ENCODE results near the gene TAX1BP3. TPM values are rescaled to one million over a fixed set of nuclear protein-coding genes. Genes with fewer than 3 reads are reported as not detected.

The TAX1BP3 gene
- total RNA-seq, 2 experiments from 2014 or later, result 6.0 to 6.6 TPM

DNA sequence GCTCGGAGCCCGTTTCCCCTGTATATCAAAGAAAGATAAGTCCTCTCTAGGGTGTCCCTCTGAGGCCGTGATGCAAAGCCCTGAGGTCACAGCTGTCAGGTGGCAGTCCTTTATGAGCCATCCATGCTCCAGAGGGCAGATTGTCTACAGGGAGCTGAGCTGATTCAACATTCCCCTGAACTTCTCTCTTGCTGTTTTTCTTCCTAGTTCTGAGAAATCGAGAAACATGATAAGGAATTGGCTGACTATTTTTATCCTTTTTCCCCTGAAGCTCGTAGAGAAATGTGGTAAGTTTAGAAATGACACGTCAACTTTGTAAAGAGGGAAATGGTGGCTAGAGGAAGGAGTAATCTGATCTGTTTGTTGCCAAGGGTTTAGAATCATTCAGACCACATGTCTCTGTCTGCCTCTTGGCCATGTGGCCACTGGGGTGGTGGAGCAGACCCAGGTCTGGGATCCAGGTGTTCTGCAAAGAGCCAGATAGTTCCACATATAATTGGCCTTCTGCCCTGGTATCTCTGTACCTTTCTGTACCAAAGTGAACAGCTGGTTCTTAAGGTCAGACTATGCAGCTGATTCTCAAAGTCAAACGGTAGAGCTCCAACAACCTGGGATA is 28.3 kb downstream of the TAX1BP3 start:
- Histone ChIP-seq H3K36me3 (ENCODE audit: insufficient read depth, low read length) (no peaks in the 10 kb centered on the region), H3K9me3 (ENCODE audit: control insufficient read depth in 1 of 2, insufficient read depth in 1 of 2, low read length in 2 of 2) (no peaks in the 10 kb centered on the region), H3K4me3 (ENCODE audit: low read length) (no peak overlapping the region), H3K4me1 (ENCODE audit: insufficient read depth, low read length) (peaks cover 18% of the 10 kb centered on the region), H3K27ac (ENCODE audit: low read depth in 1 of 2, low read length in 2 of 2) (no peak overlapping the region), H3K27me3 (ENCODE audit: control insufficient read depth in 1 of 2, insufficient read depth in 2 of 2, low read length in 2 of 2) (no peaks in the 10 kb centered on the region)
- CTCF ChIA-PET, result no interaction called here
- peaks cover 15% of the 10 kb centered on the region for H3K36me3 Mint-ChIP-seq (ENCODE audit: low read depth)
- no peaks in the 10 kb centered on the region for H3K27me3 Mint-ChIP-seq
- peak overlapping the region; percentile 34 for H3K4me3 Mint-ChIP-seq
- intact Hi-C loops (cut with DNase I, micrococcal nuclease), result loop anchor here in 1 of 2 experiments (10.0 kb wide), 2 partner anchors 815 to 925 kb away; partner anchors contain the start of gene CLUH
- POLR2A ChIA-PET, result no interaction called here
- no peak for ATAC-seq (ENCODE audit: poor library complexity)
- H3K9me3 Mint-ChIP-seq, result no peaks in the 10 kb centered on the region
- H3K4me1 Mint-ChIP-seq (ENCODE audit: low read depth), result peaks cover 15% of the 10 kb centered on the region
- TF ChIP-seq, protein P1, sequence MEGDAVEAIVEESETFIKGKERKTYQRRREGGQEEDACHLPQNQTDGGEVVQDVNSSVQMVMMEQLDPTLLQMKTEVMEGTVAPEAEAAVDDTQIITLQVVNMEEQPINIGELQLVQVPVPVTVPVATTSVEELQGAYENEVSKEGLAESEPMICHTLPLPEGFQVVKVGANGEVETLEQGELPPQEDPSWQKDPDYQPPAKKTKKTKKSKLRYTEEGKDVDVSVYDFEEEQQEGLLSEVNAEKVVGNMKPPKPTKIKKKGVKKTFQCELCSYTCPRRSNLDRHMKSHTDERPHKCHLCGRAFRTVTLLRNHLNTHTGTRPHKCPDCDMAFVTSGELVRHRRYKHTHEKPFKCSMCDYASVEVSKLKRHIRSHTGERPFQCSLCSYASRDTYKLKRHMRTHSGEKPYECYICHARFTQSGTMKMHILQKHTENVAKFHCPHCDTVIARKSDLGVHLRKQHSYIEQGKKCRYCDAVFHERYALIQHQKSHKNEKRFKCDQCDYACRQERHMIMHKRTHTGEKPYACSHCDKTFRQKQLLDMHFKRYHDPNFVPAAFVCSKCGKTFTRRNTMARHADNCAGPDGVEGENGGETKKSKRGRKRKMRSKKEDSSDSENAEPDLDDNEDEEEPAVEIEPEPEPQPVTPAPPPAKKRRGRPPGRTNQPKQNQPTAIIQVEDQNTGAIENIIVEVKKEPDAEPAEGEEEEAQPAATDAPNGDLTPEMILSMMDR (IDR thresholded peaks at IDR 0.05), result no peak
- DNase-seq, result peak in 2 of 14 experiments; percentile 32 to 45
- H3K27ac Mint-ChIP-seq, result no peak overlapping the region

DNA sequence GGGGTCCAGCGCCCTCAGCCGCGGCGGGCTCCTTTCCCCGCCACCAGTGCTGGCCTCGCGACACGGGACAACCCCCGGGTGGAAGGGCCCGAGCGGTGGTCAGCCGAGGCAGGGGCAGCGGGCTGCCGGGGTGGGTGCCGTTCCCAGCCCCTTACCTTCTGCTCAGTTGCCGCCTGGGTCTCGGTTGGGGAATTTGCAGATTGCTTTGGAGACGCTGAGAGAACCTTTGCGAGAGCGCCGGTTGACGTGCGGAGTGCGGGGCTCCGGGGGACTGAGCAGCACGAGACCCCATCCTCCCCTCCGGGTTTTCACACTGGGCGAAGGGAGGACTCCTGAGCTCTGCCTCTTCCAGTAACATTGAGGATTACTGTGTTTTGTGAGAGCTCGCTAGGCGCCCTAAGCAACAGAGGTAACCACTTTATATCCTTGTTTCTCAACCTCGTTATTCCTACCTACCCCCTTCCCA is 31.4 kb downstream of the TAX1BP3 start:
- CTCF ChIA-PET, result interaction anchor here (1.0 to 1.2 kb wide), 3 partner anchors 46 to 209 kb away, joined by 3 to 6 read pairs (median 3); partner anchors contain the start of gene NCBP3
- Histone ChIP-seq H3K4me1 (ENCODE audit: insufficient read depth, low read length) (peaks cover 27% of the 10 kb centered on the region), H3K27ac (ENCODE audit: low read depth in 1 of 2, low read length in 2 of 2) (peak overlapping the region; percentile 93 to 99), H3K36me3 (ENCODE audit: insufficient read depth, low read length) (no peaks in the 10 kb centered on the region), H3K27me3 (ENCODE audit: control insufficient read depth in 1 of 2, insufficient read depth in 2 of 2, low read length in 2 of 2) (no peaks in the 10 kb centered on the region), H3K4me3 (ENCODE audit: low read length) (peak overlapping the region; percentile 80), H3K9me3 (ENCODE audit: control insufficient read depth in 1 of 2, insufficient read depth in 1 of 2, low read length in 2 of 2) (no peaks in the 10 kb centered on the region)
- Mint-ChIP-seq H3K9me3 (no peaks in the 10 kb centered on the region), H3K27me3 (no peaks in the 10 kb centered on the region), H3K36me3 (ENCODE audit: low read depth) (peaks cover 12% of the 10 kb centered on the region), H3K27ac (peak overlapping the region; percentile 99), H3K4me3 (peak overlapping the region; percentile 85), H3K4me1 (ENCODE audit: low read depth) (peaks cover 21% of the 10 kb centered on the region)
- TF ChIP-seq, protein P1 (IDR thresholded peaks at IDR 0.05), result no peak
- DNase-seq, result peak in 4 of 14 experiments; percentile 8 to 44 (median 10)
- ATAC-seq (ENCODE audit: poor library complexity), result no peak
- POLR2A ChIA-PET, result interaction anchor here (0.7 to 2.3 kb wide), 12 partner anchors 9 to 1306 kb away, joined by 3 to 17 read pairs (median 7); partner anchors contain the start of genes CYB5D2, EMC6, METTL16 and NCBP3
- intact Hi-C loops (cut with DNase I, micrococcal nuclease), result loop anchor here (1.0 to 10.0 kb wide), 4 partner anchors 31 to 922 kb away; partner anchors contain the start of genes EMC6 (in 2 of the 2), TAX1BP3 (in 2 of the 2), CLUH (in 1 of the 2) and NCBP3 (in 1 of the 2)

DNA sequence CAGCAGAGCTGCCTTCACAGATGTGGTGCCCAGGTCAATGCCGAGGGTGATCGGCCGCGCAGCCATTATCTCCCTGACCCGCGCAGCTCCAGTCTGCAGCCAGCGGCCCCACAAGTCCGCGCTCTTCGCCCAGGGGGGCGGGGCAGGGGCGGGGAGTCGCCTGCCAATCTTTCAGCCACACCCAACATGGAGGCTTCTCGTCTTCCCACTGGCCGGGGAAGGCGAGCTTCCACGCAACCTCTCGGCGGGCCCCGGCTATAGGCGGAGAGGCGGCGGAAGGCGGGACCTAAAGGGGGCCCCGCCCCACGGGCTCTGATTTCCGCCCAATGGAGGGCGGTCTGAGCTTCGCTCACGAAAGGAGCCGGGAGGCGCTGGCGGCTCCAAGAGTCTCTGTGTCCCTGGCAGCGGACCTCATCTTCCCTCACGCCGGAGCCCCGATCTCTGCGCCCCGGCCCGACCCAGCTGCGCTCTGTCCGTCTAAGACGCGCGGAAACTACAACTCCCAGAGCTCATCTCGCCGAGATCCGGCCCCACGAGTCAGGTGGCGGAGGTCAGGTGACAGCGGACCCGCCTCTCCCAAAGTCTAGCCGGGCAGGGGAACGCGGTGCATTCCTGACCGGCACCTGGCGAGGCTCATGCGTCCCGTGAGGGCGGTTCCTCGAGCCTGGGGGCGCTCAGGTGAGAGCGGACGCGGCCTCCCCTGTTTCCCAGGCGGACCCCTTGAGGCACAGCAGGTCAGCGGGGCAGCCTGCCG is 32.0 kb downstream of the TAX1BP3 start, which contains the start of the genes CTNS and SHPK:
Gene CTNS (plus strand): TSS at position 607 of the 754 bp plus-strand sequence. CDS start 3,447 bp downstream, outside the sequence.
Gene SHPK (minus strand): TSS at position 97 of the 754 bp plus-strand sequence. CDS start 31 bp downstream, at position 66.
- no peaks in the 10 kb centered on the region for H3K27me3 Mint-ChIP-seq
- peak within 1 kb of the TSS; percentile 80 for H3K4me3 ChIP-seq (ENCODE audit: low read length)
- TF ChIP-seq, protein P1 (IDR thresholded peaks at IDR 0.05), result no peak

More for the DNA sequence above, 32.0 kb downstream of the TAX1BP3 start, which contains the start of the genes CTNS and SHPK:
- no peaks in the 10 kb centered on the region for H3K9me3 Mint-ChIP-seq
- no peaks in the 10 kb centered on the region for H3K27me3 ChIP-seq (ENCODE audit: control insufficient read depth in 1 of 2, insufficient read depth in 2 of 2, low read length in 2 of 2)
- H3K4me1 Mint-ChIP-seq (ENCODE audit: low read depth), result peaks cover 21% of the 10 kb centered on the region
- peak within 1 kb of the TSS; percentile 98 for H3K4me3 Mint-ChIP-seq
- ChIA-PET POLR2A (interaction anchor here (0.6 to 2.3 kb wide), 16 partner anchors 9 to 1306 kb away, joined by 3 to 17 read pairs (median 6); partner anchors contain the start of genes CYB5D2, EMC6, METTL16 and NCBP3), CTCF (interaction anchor here (1.0 to 1.3 kb wide), 5 partner anchors 14 to 588 kb away, joined by 3 to 6 read pairs (median 4); partner anchors contain the start of gene NCBP3)
- DNase-seq (peak; percentile 86 to 96 (median 92)), ATAC-seq (ENCODE audit: poor library complexity) (peak; percentile 98)
- H3K36me3 Mint-ChIP-seq (ENCODE audit: low read depth), result peaks cover 12% of the 10 kb centered on the region
- H3K27ac Mint-ChIP-seq, result peak within 1 kb of the TSS; percentile 99
- no peaks in the 10 kb centered on the region for H3K36me3 ChIP-seq (ENCODE audit: insufficient read depth, low read length)
- no peaks in the 10 kb centered on the region for H3K9me3 ChIP-seq (ENCODE audit: control insufficient read depth in 1 of 2, insufficient read depth in 1 of 2, low read length in 2 of 2)
- H3K4me1 ChIP-seq (ENCODE audit: insufficient read depth, low read length), result peaks cover 27% of the 10 kb centered on the region
- H3K27ac ChIP-seq (ENCODE audit: low read depth in 1 of 2, low read length in 2 of 2), result peak within 1 kb of the TSS; percentile 93 to 99
- intact Hi-C loops (cut with DNase I, micrococcal nuclease), result loop anchor here (1.0 to 10.0 kb wide), 4 partner anchors 32 to 922 kb away; partner anchors contain the start of genes CLUH (in 1 of the 2), EMC6 (in 1 of the 2), NCBP3 (in 1 of the 2) and TAX1BP3 (in 1 of the 2)
